ENCODE results near the gene TRIM21. TPM values are rescaled to one million over a fixed set of nuclear protein-coding genes. Genes with fewer than 3 reads are reported as not detected.

Gene TRIM21
- total RNA-seq (23.5 TPM), polyA plus RNA-seq (ENCODE audit: insufficient read depth, low read depth, low replicate concordance) (23.1 TPM)
- long read RNA-seq, donor 1, partial matches to known transcripts, result 8 of 11 reads
- long read RNA-seq, donor 1, other reads (novel, unspliced or antisense), result 0 of 11 reads
- long read RNA-seq, donor 2, partial matches to known transcripts, result 0 of 2 reads
- long read RNA-seq, donor 2, other reads (novel, unspliced or antisense), result 0 of 2 reads
- long read RNA-seq, donor 3, partial matches to known transcripts, result 0 of 3 reads
- long read RNA-seq, donor 3, other reads (novel, unspliced or antisense), result 0 of 3 reads
- long read RNA-seq, donor 4, partial matches to known transcripts, result 0 of 4 reads
- long read RNA-seq, donor 4, other reads (novel, unspliced or antisense), result 0 of 4 reads
- long read RNA-seq, donor 5, partial matches to known transcripts, result 0 of 1 reads
- long read RNA-seq, donor 5, other reads (novel, unspliced or antisense), result 0 of 1 reads
- long read RNA-seq, donor 6, transcript TRIM21-201 (7 exons, 1,924 nt), result major isoform, 7 of 7 reads
- long read RNA-seq, donor 6, partial matches to known transcripts, result 0 of 7 reads
- long read RNA-seq, donor 6, other reads (novel, unspliced or antisense), result 0 of 7 reads
- long read RNA-seq, donor 7, transcript TRIM21-201 (7 exons, 1,924 nt), result major isoform, 10 of 12 reads
- long read RNA-seq, donor 7, partial matches to known transcripts, result 0 of 12 reads
- long read RNA-seq, donor 7, other reads (novel, unspliced or antisense), result 2 of 12 reads
- long read RNA-seq, donor 8, partial matches to known transcripts, result 9 of 10 reads
- long read RNA-seq, donor 8, other reads (novel, unspliced or antisense), result 0 of 10 reads
- long read RNA-seq, donor 9, partial matches to known transcripts, result 0 of 2 reads
- long read RNA-seq, donor 9, other reads (novel, unspliced or antisense), result 0 of 2 reads
- long read RNA-seq, donor 10, partial matches to known transcripts, result 0 of 3 reads
- long read RNA-seq, donor 10, other reads (novel, unspliced or antisense), result 0 of 3 reads

DNA sequence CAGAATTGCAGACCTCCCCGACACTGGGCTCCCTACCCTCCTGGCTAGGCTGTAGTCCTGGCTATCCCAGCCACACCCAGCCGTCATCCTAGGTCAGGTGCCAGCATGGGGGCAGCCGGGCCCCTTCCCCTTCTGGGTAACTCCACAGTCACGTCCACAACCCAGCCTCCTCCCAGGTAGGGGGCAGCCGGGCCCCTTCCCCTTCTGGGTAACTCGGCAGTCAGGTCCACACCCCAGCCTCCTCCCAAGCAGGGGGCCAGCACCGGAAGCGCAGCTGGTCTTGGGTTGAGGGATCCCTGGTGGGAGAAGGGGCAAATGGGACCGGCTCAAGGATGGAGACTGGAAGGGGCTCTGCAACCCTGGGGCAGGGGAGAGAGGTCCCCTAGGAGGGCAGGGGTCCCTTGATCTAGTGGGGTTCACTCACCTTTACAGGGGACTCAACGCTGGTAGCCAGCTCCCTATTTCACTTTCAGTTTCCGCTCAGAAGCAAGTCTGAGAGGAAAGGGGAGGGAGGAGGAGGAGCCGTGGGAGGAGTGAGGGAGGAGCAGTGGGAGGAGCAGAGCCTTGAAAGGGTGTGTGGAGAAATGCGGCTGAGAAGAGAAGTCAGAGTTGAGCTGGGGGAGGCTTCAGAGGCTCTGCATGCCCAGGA lies at the start of gene TRIM21:
TRIM21 (minus strand) TSS at position 494 of the 649 bp plus-strand sequence. CDS start 3,293 bp downstream, outside the sequence.
- intact Hi-C loops (cut with DNase I), result no loop called here
- peak; percentile 88 to 95 (median 89) for DNase-seq
- Histone ChIP-seq H3K9me3 (ENCODE audit: control insufficient read depth in 2 of 3, insufficient read depth in 1 of 3, low read length in 3 of 3) (no peaks in the 10 kb centered on the region), H3K27ac (ENCODE audit: low read depth in 2 of 2, low read length in 2 of 2) (peak within 1 kb of the TSS; percentile 79 to 81), H3K36me3 (ENCODE audit: control insufficient read depth in 2 of 3, insufficient read depth in 3 of 3, low read length in 3 of 3) (peaks cover 2 to 18% (median 15%) of the 10 kb centered on the region in 3 donors), H3K27me3 (ENCODE audit: control insufficient read depth, insufficient read depth, low read length) (no peaks in the 10 kb centered on the region), H3K4me3 (ENCODE audit: low read length in 3 of 3) (peak within 1 kb of the TSS; percentile 92 to 99 (median 93)), H3K4me1 (ENCODE audit: control insufficient read depth in 2 of 3, insufficient read depth in 2 of 3, low read depth in 1 of 3, low read length in 3 of 3) (peaks cover 0 to 4% (median 0%) of the 10 kb centered on the region in 3 donors), H3K9ac (ENCODE audit: low read length in 3 of 3) (peak within 1 kb of the TSS; percentile 87 to 95 (median 94))
- FAIRE-seq, result peak; percentile 85
- TF ChIP-seq, protein P1, sequence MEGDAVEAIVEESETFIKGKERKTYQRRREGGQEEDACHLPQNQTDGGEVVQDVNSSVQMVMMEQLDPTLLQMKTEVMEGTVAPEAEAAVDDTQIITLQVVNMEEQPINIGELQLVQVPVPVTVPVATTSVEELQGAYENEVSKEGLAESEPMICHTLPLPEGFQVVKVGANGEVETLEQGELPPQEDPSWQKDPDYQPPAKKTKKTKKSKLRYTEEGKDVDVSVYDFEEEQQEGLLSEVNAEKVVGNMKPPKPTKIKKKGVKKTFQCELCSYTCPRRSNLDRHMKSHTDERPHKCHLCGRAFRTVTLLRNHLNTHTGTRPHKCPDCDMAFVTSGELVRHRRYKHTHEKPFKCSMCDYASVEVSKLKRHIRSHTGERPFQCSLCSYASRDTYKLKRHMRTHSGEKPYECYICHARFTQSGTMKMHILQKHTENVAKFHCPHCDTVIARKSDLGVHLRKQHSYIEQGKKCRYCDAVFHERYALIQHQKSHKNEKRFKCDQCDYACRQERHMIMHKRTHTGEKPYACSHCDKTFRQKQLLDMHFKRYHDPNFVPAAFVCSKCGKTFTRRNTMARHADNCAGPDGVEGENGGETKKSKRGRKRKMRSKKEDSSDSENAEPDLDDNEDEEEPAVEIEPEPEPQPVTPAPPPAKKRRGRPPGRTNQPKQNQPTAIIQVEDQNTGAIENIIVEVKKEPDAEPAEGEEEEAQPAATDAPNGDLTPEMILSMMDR (IDR thresholded peaks at IDR 0.05; ENCODE audit: borderline replicate concordance, extremely low read depth, insufficient read depth), result no peak

DNA sequence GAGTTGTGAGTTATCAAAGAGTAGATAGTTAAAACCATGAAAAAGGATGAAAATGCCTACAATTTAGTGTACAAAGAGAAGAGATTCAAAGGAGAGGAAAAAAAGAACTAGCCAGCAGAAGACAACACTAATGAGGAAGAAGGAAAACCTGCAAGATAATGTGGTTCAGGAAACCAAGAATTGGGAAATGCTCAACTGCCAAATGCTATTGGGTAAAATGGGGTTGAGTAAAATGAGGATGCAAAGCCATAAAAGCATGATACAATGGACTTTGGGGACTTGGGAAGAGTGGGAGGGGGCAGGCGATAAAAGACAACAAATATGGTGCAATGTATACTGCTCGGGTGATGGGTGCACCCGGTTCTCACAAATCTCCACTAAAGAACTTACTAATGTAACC lies 48.0 kb upstream of the TRIM21 start:
- FAIRE-seq (no peak), DNase-seq (no peak)
- no peaks in the 10 kb centered on the region for H3K27me3 ChIP-seq (ENCODE audit: control insufficient read depth, insufficient read depth, low read length)
- no peak overlapping the region for H3K9ac ChIP-seq (ENCODE audit: low read length in 3 of 3)
- H3K4me3 ChIP-seq (ENCODE audit: low read length in 3 of 3), result no peak overlapping the region
- no peaks in the 10 kb centered on the region for H3K36me3 ChIP-seq (ENCODE audit: control insufficient read depth in 2 of 3, insufficient read depth in 3 of 3, low read length in 3 of 3)
- intact Hi-C loops (cut with DNase I), result no loop called here
- no peaks in the 10 kb centered on the region for H3K4me1 ChIP-seq (ENCODE audit: control insufficient read depth in 2 of 3, insufficient read depth in 2 of 3, low read depth in 1 of 3, low read length in 3 of 3)
- TF ChIP-seq, protein P1 (IDR thresholded peaks at IDR 0.05; ENCODE audit: borderline replicate concordance, extremely low read depth, insufficient read depth), result no peak
- H3K9me3 ChIP-seq (ENCODE audit: control insufficient read depth in 2 of 3, insufficient read depth in 1 of 3, low read length in 3 of 3), result no peaks in the 10 kb centered on the region
- H3K27ac ChIP-seq (ENCODE audit: low read depth in 2 of 2, low read length in 2 of 2), result no peak overlapping the region

DNA sequence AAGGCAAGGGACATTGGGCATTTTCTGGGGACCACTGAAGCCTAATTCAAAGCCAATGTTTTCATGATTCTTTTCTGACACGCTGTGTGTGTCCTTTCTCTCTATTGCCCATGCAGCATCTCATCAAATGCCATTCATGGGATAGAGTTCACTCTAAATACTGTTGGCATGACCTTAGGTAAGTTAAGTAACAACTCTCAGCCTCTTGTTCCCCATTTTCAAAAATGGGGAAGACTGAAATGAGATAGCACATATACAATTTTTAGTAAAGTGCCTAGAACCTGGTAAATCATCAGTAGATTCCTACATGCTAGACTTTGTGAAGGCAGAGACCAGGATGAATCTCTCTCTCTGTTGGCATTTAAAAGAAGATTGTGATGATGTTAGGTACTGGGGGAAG lies 42.9 kb upstream of the TRIM21 start:
- no peaks in the 10 kb centered on the region for H3K27me3 ChIP-seq (ENCODE audit: control insufficient read depth, insufficient read depth, low read length)
- DNase-seq, result no peak
- no peak overlapping the region for H3K9ac ChIP-seq (ENCODE audit: low read length in 3 of 3)
- H3K4me3 ChIP-seq (ENCODE audit: low read length in 3 of 3), result no peak overlapping the region
- H3K36me3 ChIP-seq (ENCODE audit: control insufficient read depth in 2 of 3, insufficient read depth in 3 of 3, low read length in 3 of 3), result no peaks in the 10 kb centered on the region
- H3K4me1 ChIP-seq (ENCODE audit: control insufficient read depth in 2 of 3, insufficient read depth in 2 of 3, low read depth in 1 of 3, low read length in 3 of 3), result no peaks in the 10 kb centered on the region
- intact Hi-C loops (cut with DNase I), result no loop called here
- H3K27ac ChIP-seq (ENCODE audit: low read depth in 2 of 2, low read length in 2 of 2), result no peak overlapping the region
- TF ChIP-seq, protein P1 (IDR thresholded peaks at IDR 0.05; ENCODE audit: borderline replicate concordance, extremely low read depth, insufficient read depth), result no peak
- FAIRE-seq, result no peak
- H3K9me3 ChIP-seq (ENCODE audit: control insufficient read depth in 2 of 3, insufficient read depth in 1 of 3, low read length in 3 of 3), result no peaks in the 10 kb centered on the region
